ENCODE measurements around the gene URB1. TPM values are rescaled to one million over a fixed set of nuclear protein-coding genes. Genes with fewer than 3 reads are reported as not detected.
A peak's percentile ranks its signal among the peaks of the same experiment; 100 is the strongest.

The URB1 gene
- total and polyA plus RNA-seq, 12 donors = 4.0 to 17.7 (median 12.6) TPM

- WGBS, 2 donors = 81 to 82% methylated on average over 27 of the region's 27 CpGs
- intact Hi-C loops (cut with DNase I) = no loop called here
- DNase-seq (no peak), ATAC-seq (peak in 5 of 8 donors; percentile 6 to 57 (median 33))
- H3K9me3 ChIP-seq = no peaks in the 10 kb centered on the region
- no peak overlapping the region for H3K27ac ChIP-seq
- no peak for TF ChIP-seq CTCF (IDR thresholded peaks at IDR 0.05)
- peaks cover 0 to 98% (median 67%) of the 10 kb centered on the region in 9 donors for H3K36me3 ChIP-seq
- no peaks in the 10 kb centered on the region for H3K27me3 ChIP-seq
- peaks cover 0 to 9% (median 0%) of the 10 kb centered on the region in 9 donors for H3K4me1 ChIP-seq
- H3K4me3 ChIP-seq = no peak overlapping the region
Observed at GRCh38 chr21:32335601-32336575, 56.9 kb downstream of the URB1 start.

- Histone ChIP-seq H3K4me3 (no peak overlapping the region), H3K27ac (no peak overlapping the region), H3K4me1 (peaks cover 0 to 17% (median 0%) of the 10 kb centered on the region in 9 donors), H3K27me3 (no peaks in the 10 kb centered on the region), H3K9me3 (no peaks in the 10 kb centered on the region), H3K36me3 (peaks cover 0 to 98% (median 60%) of the 10 kb centered on the region in 9 donors)
- TF ChIP-seq CTCF (IDR thresholded peaks at IDR 0.05) = no peak
- ATAC-seq (peak in 1 of 8 donors; percentile 25), DNase-seq (no peak)
- WGBS, 2 donors = 91% methylated on average over 12 of the region's 12 CpGs
- intact Hi-C loops (cut with DNase I) = no loop called here
Observed at GRCh38 chr21:32334980-32335531, 57.8 kb downstream of the URB1 start.

GRCh38 chr21:32333953-32334673 lies 58.7 kb downstream of the URB1 start:
- TF ChIP-seq CTCF (IDR thresholded peaks at IDR 0.05) = no peak
- 95 to 96% methylated on average over 19 of the region's 19 CpGs for whole genome bisulfite sequencing, 2 donors
- H3K4me3 ChIP-seq = no peak overlapping the region
- DNase-seq (no peak), ATAC-seq (no peak)
- H3K36me3 ChIP-seq = peaks cover 0 to 95% (median 56%) of the 10 kb centered on the region in 9 donors
- no peaks in the 10 kb centered on the region for H3K27me3 ChIP-seq
- H3K4me1 ChIP-seq = peaks cover 1 to 26% (median 7%) of the 10 kb centered on the region in 9 donors
- intact Hi-C loops (cut with DNase I) = no loop called here
- no peaks in the 10 kb centered on the region for H3K9me3 ChIP-seq
- no peak overlapping the region for H3K27ac ChIP-seq

GRCh38 chr21:32332463-32332951 lies 60.3 kb downstream of the URB1 start:
- ATAC-seq = no peak

More at GRCh38 chr21:32332463-32332951, 60.3 kb downstream of the URB1 start:
- Histone ChIP-seq H3K4me3 (no peak overlapping the region), H3K4me1 (peaks cover 5 to 42% (median 21%) of the 10 kb centered on the region in 9 donors), H3K27ac (no peak overlapping the region), H3K36me3 (peaks cover 0 to 79% (median 43%) of the 10 kb centered on the region in 9 donors), H3K9me3 (no peaks in the 10 kb centered on the region), H3K27me3 (no peaks in the 10 kb centered on the region)
- no peak for TF ChIP-seq CTCF (IDR thresholded peaks at IDR 0.05)
- intact Hi-C loops (cut with DNase I) = no loop called here
- 100% methylated on average over 1 of the region's 1 CpG for WGBS, 2 donors
- DNase-seq = no peak
